Measurements from ENCODE around the gene PGF.

DNA sequence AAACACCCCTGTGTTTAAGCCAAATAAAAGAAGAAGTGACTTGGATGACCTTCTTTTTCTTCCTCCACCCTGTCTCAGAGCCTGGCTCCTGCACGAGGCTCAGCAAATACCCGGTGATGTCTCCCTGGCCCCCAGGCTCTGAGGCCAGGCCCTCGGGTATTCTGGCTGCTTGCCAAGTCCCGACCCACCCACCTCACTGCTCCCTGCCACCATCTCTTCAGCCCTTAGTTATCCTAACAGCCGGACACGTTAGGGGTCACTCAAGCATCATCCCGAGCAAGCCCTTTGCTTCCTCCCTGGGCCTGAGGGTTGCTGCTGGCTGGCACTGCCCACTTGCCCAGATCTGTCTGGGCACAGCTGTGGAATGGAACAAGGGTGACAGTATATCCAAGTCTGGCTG is 39.6 kb downstream of the PGF start:
- TF ChIP-seq, protein P1, sequence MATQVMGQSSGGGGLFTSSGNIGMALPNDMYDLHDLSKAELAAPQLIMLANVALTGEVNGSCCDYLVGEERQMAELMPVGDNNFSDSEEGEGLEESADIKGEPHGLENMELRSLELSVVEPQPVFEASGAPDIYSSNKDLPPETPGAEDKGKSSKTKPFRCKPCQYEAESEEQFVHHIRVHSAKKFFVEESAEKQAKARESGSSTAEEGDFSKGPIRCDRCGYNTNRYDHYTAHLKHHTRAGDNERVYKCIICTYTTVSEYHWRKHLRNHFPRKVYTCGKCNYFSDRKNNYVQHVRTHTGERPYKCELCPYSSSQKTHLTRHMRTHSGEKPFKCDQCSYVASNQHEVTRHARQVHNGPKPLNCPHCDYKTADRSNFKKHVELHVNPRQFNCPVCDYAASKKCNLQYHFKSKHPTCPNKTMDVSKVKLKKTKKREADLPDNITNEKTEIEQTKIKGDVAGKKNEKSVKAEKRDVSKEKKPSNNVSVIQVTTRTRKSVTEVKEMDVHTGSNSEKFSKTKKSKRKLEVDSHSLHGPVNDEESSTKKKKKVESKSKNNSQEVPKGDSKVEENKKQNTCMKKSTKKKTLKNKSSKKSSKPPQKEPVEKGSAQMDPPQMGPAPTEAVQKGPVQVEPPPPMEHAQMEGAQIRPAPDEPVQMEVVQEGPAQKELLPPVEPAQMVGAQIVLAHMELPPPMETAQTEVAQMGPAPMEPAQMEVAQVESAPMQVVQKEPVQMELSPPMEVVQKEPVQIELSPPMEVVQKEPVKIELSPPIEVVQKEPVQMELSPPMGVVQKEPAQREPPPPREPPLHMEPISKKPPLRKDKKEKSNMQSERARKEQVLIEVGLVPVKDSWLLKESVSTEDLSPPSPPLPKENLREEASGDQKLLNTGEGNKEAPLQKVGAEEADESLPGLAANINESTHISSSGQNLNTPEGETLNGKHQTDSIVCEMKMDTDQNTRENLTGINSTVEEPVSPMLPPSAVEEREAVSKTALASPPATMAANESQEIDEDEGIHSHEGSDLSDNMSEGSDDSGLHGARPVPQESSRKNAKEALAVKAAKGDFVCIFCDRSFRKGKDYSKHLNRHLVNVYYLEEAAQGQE (IDR thresholded peaks at IDR 0.05) = no peak
- TF ChIP-seq, protein P2, sequence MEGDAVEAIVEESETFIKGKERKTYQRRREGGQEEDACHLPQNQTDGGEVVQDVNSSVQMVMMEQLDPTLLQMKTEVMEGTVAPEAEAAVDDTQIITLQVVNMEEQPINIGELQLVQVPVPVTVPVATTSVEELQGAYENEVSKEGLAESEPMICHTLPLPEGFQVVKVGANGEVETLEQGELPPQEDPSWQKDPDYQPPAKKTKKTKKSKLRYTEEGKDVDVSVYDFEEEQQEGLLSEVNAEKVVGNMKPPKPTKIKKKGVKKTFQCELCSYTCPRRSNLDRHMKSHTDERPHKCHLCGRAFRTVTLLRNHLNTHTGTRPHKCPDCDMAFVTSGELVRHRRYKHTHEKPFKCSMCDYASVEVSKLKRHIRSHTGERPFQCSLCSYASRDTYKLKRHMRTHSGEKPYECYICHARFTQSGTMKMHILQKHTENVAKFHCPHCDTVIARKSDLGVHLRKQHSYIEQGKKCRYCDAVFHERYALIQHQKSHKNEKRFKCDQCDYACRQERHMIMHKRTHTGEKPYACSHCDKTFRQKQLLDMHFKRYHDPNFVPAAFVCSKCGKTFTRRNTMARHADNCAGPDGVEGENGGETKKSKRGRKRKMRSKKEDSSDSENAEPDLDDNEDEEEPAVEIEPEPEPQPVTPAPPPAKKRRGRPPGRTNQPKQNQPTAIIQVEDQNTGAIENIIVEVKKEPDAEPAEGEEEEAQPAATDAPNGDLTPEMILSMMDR (IDR thresholded peaks at IDR 0.05; ENCODE audit: low read depth, low read length, missing input control) = no peak
- TF ChIP-seq JUND (IDR thresholded peaks at IDR 0.05) = no peak
- TF ChIP-seq SP1 (IDR thresholded peaks at IDR 0.05) = no peak
- no peak for TF ChIP-seq GABPA (IDR thresholded peaks at IDR 0.05 in 1 of 2, conservative IDR thresholded peaks at IDR 0.05 in 1 of 2)
- TF ChIP-seq, protein P3, sequence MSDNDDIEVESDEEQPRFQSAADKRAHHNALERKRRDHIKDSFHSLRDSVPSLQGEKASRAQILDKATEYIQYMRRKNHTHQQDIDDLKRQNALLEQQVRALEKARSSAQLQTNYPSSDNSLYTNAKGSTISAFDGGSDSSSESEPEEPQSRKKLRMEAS (IDR thresholded peaks at IDR 0.05) = no peak
- no peak for TF ChIP-seq TAF1 (conservative IDR thresholded peaks at IDR 0.05)
- TF ChIP-seq, protein P4, sequence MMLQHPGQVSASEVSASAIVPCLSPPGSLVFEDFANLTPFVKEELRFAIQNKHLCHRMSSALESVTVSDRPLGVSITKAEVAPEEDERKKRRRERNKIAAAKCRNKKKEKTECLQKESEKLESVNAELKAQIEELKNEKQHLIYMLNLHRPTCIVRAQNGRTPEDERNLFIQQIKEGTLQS (IDR thresholded peaks at IDR 0.05) = no peak
- TF ChIP-seq EGR1 (IDR thresholded peaks at IDR 0.05; ENCODE audit: low read depth in 2 of 2) = no peak
- TF ChIP-seq, protein P5, sequence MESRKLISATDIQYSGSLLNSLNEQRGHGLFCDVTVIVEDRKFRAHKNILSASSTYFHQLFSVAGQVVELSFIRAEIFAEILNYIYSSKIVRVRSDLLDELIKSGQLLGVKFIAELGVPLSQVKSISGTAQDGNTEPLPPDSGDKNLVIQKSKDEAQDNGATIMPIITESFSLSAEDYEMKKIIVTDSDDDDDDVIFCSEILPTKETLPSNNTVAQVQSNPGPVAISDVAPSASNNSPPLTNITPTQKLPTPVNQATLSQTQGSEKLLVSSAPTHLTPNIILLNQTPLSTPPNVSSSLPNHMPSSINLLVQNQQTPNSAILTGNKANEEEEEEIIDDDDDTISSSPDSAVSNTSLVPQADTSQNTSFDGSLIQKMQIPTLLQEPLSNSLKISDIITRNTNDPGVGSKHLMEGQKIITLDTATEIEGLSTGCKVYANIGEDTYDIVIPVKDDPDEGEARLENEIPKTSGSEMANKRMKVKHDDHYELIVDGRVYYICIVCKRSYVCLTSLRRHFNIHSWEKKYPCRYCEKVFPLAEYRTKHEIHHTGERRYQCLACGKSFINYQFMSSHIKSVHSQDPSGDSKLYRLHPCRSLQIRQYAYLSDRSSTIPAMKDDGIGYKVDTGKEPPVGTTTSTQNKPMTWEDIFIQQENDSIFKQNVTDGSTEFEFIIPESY (IDR thresholded peaks at IDR 0.05) = no peak
- no peak for TF ChIP-seq HNF4A (conservative IDR thresholded peaks at IDR 0.05)
- TF ChIP-seq RAD21 (IDR thresholded peaks at IDR 0.05) = no peak
- TF ChIP-seq YY1 (IDR thresholded peaks at IDR 0.05) = no peak
- TF ChIP-seq NR2F2 (IDR thresholded peaks at IDR 0.05) = no peak

Data from liver (tissue), 3 donors.